K562 (cell line): ENCODE data around the gene SVBP. TPM values are rescaled to one million over a fixed set of nuclear protein-coding genes. Genes with fewer than 3 reads are reported as not detected.
A peak's percentile ranks its signal among the peaks of the same experiment; 100 is the strongest.

Source experiments
- ATAC-seq: fragments of 200-7000 bp; cut with Tn5 transposase; 3 replicates; pipeline ENCODE4 v1.9.1; 2020; ENCODE audit warnings: moderate library complexity
- BruUV-seq: library from RNA; stranded (reverse); fragments of 400-500 nt; replicated peaks from 2 replicates; lab custom pipeline; 2021; lab: Mats Ljungman, UMichigan
- CTCF ChIA-PET: fragments of 300-600 bp; formaldehyde crosslinking; extraction: SDS; loops from one replicate; lab custom pipeline; 2021; ENCODE audit warnings: low intra/inter-chr PET ratio; lab: Yijun Ruan, JAX
- POLR2A ChIA-PET: fragments of 300-600, 350-650 bp; sonication (Branson Sonifier 250); formaldehyde crosslinking; extraction: SDS; loops from one replicate; lab custom pipeline; 2021; ENCODE audit warnings: antibody characterized with exemption, inconsistent platforms; lab: Yijun Ruan, JAX
- DNase-seq, 4 experiments: peaks; one replicate each; pipeline versions ENCODE4 v3.0.0 to v3.0.0-alpha.2; 2011 to 2018; ENCODE audit warnings: low spot score in 3 of 4, mixed read lengths in 3 of 4; ENCODE audit errors: extremely low read depth in 1 of 4
- FAIRE-seq: peaks from 2 replicates; lab custom pipeline; 2011; peaks lifted over from hg19 to GRCh38; lab: Jason Lieb, UNC
- H2AFZ ChIP-seq: 2 replicates; pipeline ENCODE4 v1.6.0; 2011; ENCODE audit warnings: low read depth, low read length, control low read depth, inconsistent platforms
- H3K27ac ChIP-seq: fragments of 200-600 bp; 3 replicates; pipeline ENCODE4 v1.8.0; 2011; ENCODE audit warnings: low read depth, mild to moderate bottlenecking, control low read depth, inconsistent platforms, low read length, moderate library complexity, mixed read lengths; ENCODE audit errors: extremely low read depth
- H3K27me3 ChIP-seq, 2 experiments: fragments of 300-600 bp in 1 of 2; 2 replicates in 1 of 2; 3 replicates in 1 of 2; pipeline versions ENCODE4 v1.6.0 to v1.8.0; 2011; ENCODE audit warnings: inconsistent platforms in 2 of 2, low read length in 2 of 2, mild to moderate bottlenecking in 1 of 2, mixed read lengths in 1 of 2, moderate library complexity in 1 of 2; ENCODE audit not compliant: control insufficient read depth in 2 of 2, insufficient read depth in 2 of 2
- H3K36me3 ChIP-seq: fragments of 300-600 bp; 3 replicates; pipeline ENCODE4 v1.8.0; 2011; ENCODE audit warnings: mild to moderate bottlenecking, low read length, inconsistent platforms; ENCODE audit not compliant: control insufficient read depth, insufficient read depth
- H3K4me1 ChIP-seq, 2 experiments: fragments of 200-600 bp in 1 of 2; replicated peaks in 1 of 2; 2 replicates in 1 of 2; 3 replicates in 1 of 2; pipeline versions ENCODE4 v1.5.1 to v1.8.0; 2011; ENCODE audit warnings: inconsistent platforms in 2 of 2, low read length in 2 of 2, mild to moderate bottlenecking in 1 of 2, mixed read lengths in 1 of 2, moderate library complexity in 1 of 2; ENCODE audit not compliant: control insufficient read depth in 2 of 2, insufficient read depth in 2 of 2
- H3K4me2 ChIP-seq: 2 replicates; pipeline ENCODE4 v1.6.1; 2011; ENCODE audit warnings: low read length, control low read depth, inconsistent platforms, mixed read lengths; ENCODE audit not compliant: insufficient read depth
- H3K4me3 ChIP-seq: fragments of 200-600 bp; sonication (generic), shearing (Covaris generic); 2 replicates; pipeline ENCODE4 v1.5.1; 2016; ENCODE audit warnings: control low read depth, inconsistent platforms
- H3K79me2 ChIP-seq: fragments of 200-600 bp; 3 replicates; pipeline ENCODE4 v1.8.0; 2011; ENCODE audit warnings: low read length, inconsistent platforms; ENCODE audit not compliant: control insufficient read depth, insufficient read depth
- H3K9ac ChIP-seq, 2 experiments: 2 replicates each; pipeline versions ENCODE4 v1.6.0 to v1.6.1; 2011; ENCODE audit warnings: low read depth in 2 of 2, low read length in 2 of 2, control low read depth in 1 of 2, inconsistent platforms in 1 of 2, mild to moderate bottlenecking in 1 of 2, mixed read lengths in 1 of 2; ENCODE audit not compliant: insufficient read depth in 1 of 2
- H3K9me1 ChIP-seq: one replicate; pipeline ENCODE4 v1.6.0; 2011; ENCODE audit warnings: inconsistent platforms, mild to moderate bottlenecking, low read length, moderate library complexity; ENCODE audit not compliant: control insufficient read depth, insufficient read depth
- H3K9me3 ChIP-seq: replicated peaks from 2 replicates; pipeline ENCODE4 v1.5.1; 2011; ENCODE audit warnings: low read depth, low read length, inconsistent platforms; ENCODE audit not compliant: control insufficient read depth, insufficient read depth
- H4K20me1 ChIP-seq: replicated peaks from 2 replicates; pipeline ENCODE4 v1.6.1; 2011; ENCODE audit warnings: low read length, inconsistent platforms, mixed read lengths; ENCODE audit not compliant: control insufficient read depth, insufficient read depth
- HINFP ChIP-seq: fragments of 450-650 bp; conservative IDR thresholded peaks from 2 replicates; pipeline ENCODE4 v1.6.1; 2016; ENCODE audit warnings: missing genetic modification characterization, low read depth, mild to moderate bottlenecking, control low read depth, missing compliant biosample characterization
- KLF1 ChIP-seq: fragments of 450-650 bp; IDR thresholded peaks from 2 replicates; pipeline ENCODE4 v1.6.1; 2016; ENCODE audit warnings: missing genetic modification characterization, missing compliant biosample characterization
- MITF ChIP-seq: IDR thresholded peaks from 2 replicates; pipeline ENCODE4 v1.6.1; 2014; ENCODE audit warnings: antibody characterized with exemption
- SAFB ChIP-seq: fragments of 200-400 bp; formaldehyde crosslinking; IDR thresholded peaks from 2 replicates; pipeline ENCODE4 v1.6.1; 2017; ENCODE audit warnings: low read depth, low read length, borderline replicate concordance
- SNAPC5 ChIP-seq: fragments of 250-450 bp; sonication (Bioruptor Pico); IDR thresholded peaks from 2 replicates; pipeline ENCODE4 v1.8.0; 2021; ENCODE audit warnings: moderate library complexity, mild to moderate bottlenecking, inconsistent platforms
- TRIM24 ChIP-seq, 2 experiments: fragments of 450-650 bp; IDR thresholded peaks; 2 replicates each; pipeline ENCODE4 v1.6.1; 2016
- TRIM28 ChIP-seq: fragments of 450-650 bp; IDR thresholded peaks from 2 replicates; pipeline ENCODE4 v1.6.1; 2017
- ZNF124 ChIP-seq: sonication (generic); formaldehyde crosslinking; IDR thresholded peaks from 2 replicates; pipeline ENCODE4 v1.8.1; 2022; ENCODE audit warnings: missing genetic modification reagents
- ZNF280A ChIP-seq: fragments of 450-650 bp; IDR thresholded peaks from 2 replicates; pipeline ENCODE4 v1.6.1; 2018; ENCODE audit warnings: mild to moderate bottlenecking, low read depth; ENCODE audit not compliant: partially characterized antibody
- ZNF696 ChIP-seq: fragments of 250-450 bp; sonication (Bioruptor Pico); conservative IDR thresholded peaks from 2 replicates; pipeline ENCODE4 v1.4.0; 2020; ENCODE audit warnings: mild to moderate bottlenecking, moderate library complexity
- in situ Hi-C: fragments of 300-500 bp; cut with MboI; formaldehyde crosslinking; loops from 4 replicates; pipeline ENCODE4 v1.15.0; 2018; ENCODE audit warnings: inconsistent platforms, mixed read lengths
- intact Hi-C: fragments of 100-400 bp; cut with micrococcal nuclease; formaldehyde crosslinking; loops from 2 replicates; pipeline ENCODE4 v1.14.2; 2022
- polyA plus RNA-seq, 8 experiments: library from polyadenylated mRNA; depleted of rRNA in 4 of 8; stranded (reverse) in 5 of 8; unstranded in 3 of 8; fragments of >200 nt; fragmentation: Nextera tagmentation in 2 of 8; fragmentation: Illumina TruSeq in 1 of 8; extraction: Ambion mirVana in 2 of 8; extraction: Trizol in 1 of 8; gene quantifications; 2 replicates each; pipeline versions ENCODE4 v1.2.1 to v1.2.3, GENCODE V29; 2011 to 2014; ENCODE audit warnings: inconsistent platforms in 1 of 8, missing spikeins in 1 of 8
- total RNA-seq, 7 experiments: library from RNA; depleted of rRNA in 6 of 7; stranded (reverse); fragments of >200 nt in 6 of 7; fragmentation: Illumina TruSeq in 2 of 7; extraction: Trizol in 2 of 7; gene quantifications; 2 replicates each; pipeline versions ENCODE4 v1.2.1 to v1.2.3, GENCODE V29; 2011 to 2021; ENCODE audit warnings: low replicate concordance in 1 of 7

The SVBP gene
- total and polyA plus RNA-seq, 9 of the 15 experiments (the other 6 are each of a cell fraction or from before 2014, with no cell fraction given), result 31.7 to 49.7 (median 40.0) TPM

GRCh38 chr1:42861014-42861399 is 43.8 kb upstream of the SVBP start:
- CTCF ChIA-PET, result no interaction called here
- intact Hi-C loops (no loop called here), in situ Hi-C loops (no loop called here)
- Histone ChIP-seq H3K4me1 (no peaks in the 10 kb centered on the region; a peak in 1 of 5 replicates), H3K9me3 (peaks cover 19% of the 10 kb centered on the region), H3K27ac (no peak overlapping the region), H3K9ac (no peak overlapping the region), H3K27me3 (peaks cover 0 to 7% of the 10 kb centered on the region in 2 experiments; a peak in 2 of 5 replicates), H2AFZ (no peak overlapping the region), H3K9me1 (no peaks in the 10 kb centered on the region), H3K79me2 (no peaks in the 10 kb centered on the region), H4K20me1 (no peaks in the 10 kb centered on the region), H3K4me3 (no peak overlapping the region), H3K4me2 (no peak overlapping the region), H3K36me3 (no peaks in the 10 kb centered on the region)
- no TSS peak for BruUV-seq
- no peak for FAIRE-seq
- no peak for DNase-seq
- no peak for ATAC-seq
- POLR2A ChIA-PET, result interaction anchor here (0.6 kb wide), 1 partner anchor 88 kb away, joined by 3 read pairs; no protein-coding TSS in a partner anchor
- TF ChIP-seq ZNF696 (CRISPR knock-in tag) (no peak), KLF1 (tag) (no peak), TRIM28 (peak; percentile 66; the same call in 1 of the 2 replicates), ZNF280A (peak; percentile 77), TRIM24 (IDR thresholded peaks at IDR 0.05) (peak in 1 of 2 experiments; percentile 23; a peak in 1 of 4 replicates), HINFP (tag) (no peak), ZNF124 (CRISPR knock-in tag) (no peak), SNAPC5 (CRISPR knock-in tag) (no peak), MITF (no peak), SAFB (no peak)
